Activated CD8-positive, alpha-beta memory T cell treated with anti-CD3 and anti-CD28 coated beads, Interleukin-2, amount 10 ng/mL, durations not matched to agents 7 days and 5 days (primary cell): ENCODE measurements around the gene SEL1L. TPM values are rescaled to one million over a fixed set of nuclear protein-coding genes. Genes with fewer than 3 reads are reported as not detected.
"Not testable (repeated sequence)": the region's sequence is repeated elsewhere in the genome, so short reads cannot be mapped to it uniquely, and the experiment has no call there.

Source experiments
- ATAC-seq: fragments of 150-1000 bp; cut with Tn5 transposase; one replicate; pipeline ENCODE4 v1.10.0; 2021; ENCODE audit warnings: moderate library complexity
- CTCF ChIA-PET: fragments of 350-600 bp; sonication (Branson Sonifier 250); formaldehyde crosslinking; loops from one replicate; lab custom pipeline; 2021; ENCODE audit warnings: antibody characterized with exemption; lab: Charles Lee
- DNase-seq: peaks from one replicate; pipeline ENCODE4 v3.0.0-alpha.2; 2020
- H3K27ac Mint-ChIP-seq: one replicate; pipeline ENCODE4 v1.8.0; 2021; ENCODE audit warnings: mild to moderate bottlenecking, mixed read lengths
- H3K27me3 Mint-ChIP-seq: one replicate; pipeline ENCODE4 v1.8.0; 2021; ENCODE audit warnings: mixed read lengths
- H3K36me3 Mint-ChIP-seq: one replicate; pipeline ENCODE4 v1.8.0; 2021; ENCODE audit warnings: mild to moderate bottlenecking, mixed read lengths
- H3K4me1 Mint-ChIP-seq: one replicate; pipeline ENCODE4 v1.8.0; 2021; ENCODE audit warnings: mixed read lengths
- H3K4me3 Mint-ChIP-seq: one replicate; pipeline ENCODE4 v1.8.0; 2021; ENCODE audit warnings: mild to moderate bottlenecking, moderate library complexity, mixed read lengths
- H3K9me3 Mint-ChIP-seq: one replicate; pipeline ENCODE4 v1.8.0; 2022; ENCODE audit warnings: low read depth, mixed read lengths
- total RNA-seq, 2 experiments: library from RNA; stranded (reverse); gene quantifications; one replicate each; pipeline ENCODE4 v1.2.3, GENCODE V29; 2021

The SEL1L gene
- total RNA-seq, 2 experiments from 2014 or later: 59.0 to 65.3 TPM

DNA sequence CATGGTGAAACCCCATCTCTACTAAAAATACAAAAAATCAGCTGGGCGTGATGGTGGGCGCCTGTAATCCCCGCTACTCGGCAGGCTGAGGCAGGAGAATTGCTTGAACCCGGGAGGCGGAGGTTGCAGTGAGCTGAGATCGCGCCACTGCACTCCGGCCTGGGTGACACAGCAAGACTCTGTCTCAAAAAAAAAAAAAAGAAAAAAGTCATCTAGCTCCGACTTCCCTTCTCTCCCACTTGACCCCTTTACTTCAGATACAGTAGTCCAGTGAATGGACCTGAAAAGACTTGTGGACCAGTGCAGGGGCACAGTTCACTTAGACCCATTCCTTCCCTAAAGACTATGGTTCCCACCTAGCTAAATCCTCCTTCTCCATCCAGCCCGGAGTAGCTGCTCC is 103.9 kb downstream of the SEL1L start:
- H3K27me3 Mint-ChIP-seq: peaks cover 58% of the 10 kb centered on the region
- ATAC-seq, H3K4me3 Mint-ChIP-seq, H3K9me3 Mint-ChIP-seq, CTCF ChIA-PET, H3K4me1 Mint-ChIP-seq, H3K27ac Mint-ChIP-seq, DNase-seq, H3K36me3 Mint-ChIP-seq: not testable (repeated sequence)

DNA sequence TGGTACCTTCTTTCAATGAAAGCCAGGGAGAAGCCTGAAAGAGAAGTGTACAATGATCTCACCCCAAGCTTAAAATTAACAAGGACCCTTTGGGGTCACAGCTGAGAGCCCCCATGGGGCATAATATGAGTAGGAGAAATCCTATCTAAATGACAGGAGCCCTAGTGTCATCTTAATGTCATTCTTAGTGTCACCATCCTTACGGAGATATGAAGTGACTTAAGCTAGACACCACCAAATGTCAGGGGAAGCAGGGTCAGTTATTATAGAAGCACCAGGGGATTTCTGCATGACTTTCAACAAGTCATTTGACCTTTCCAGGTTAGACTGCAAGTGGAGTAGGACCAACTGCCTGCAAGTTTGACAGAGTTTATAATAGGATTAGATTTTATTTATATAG is 104.6 kb downstream of the SEL1L start:
- CTCF ChIA-PET: no interaction called here
- Mint-ChIP-seq H3K36me3 (no peaks in the 10 kb centered on the region), H3K4me1 (no peaks in the 10 kb centered on the region), H3K9me3 (no peaks in the 10 kb centered on the region), H3K27me3 (peaks cover 51% of the 10 kb centered on the region), H3K4me3 (no peak overlapping the region), H3K27ac (no peak overlapping the region)
- DNase-seq: no peak
- ATAC-seq: no peak

DNA sequence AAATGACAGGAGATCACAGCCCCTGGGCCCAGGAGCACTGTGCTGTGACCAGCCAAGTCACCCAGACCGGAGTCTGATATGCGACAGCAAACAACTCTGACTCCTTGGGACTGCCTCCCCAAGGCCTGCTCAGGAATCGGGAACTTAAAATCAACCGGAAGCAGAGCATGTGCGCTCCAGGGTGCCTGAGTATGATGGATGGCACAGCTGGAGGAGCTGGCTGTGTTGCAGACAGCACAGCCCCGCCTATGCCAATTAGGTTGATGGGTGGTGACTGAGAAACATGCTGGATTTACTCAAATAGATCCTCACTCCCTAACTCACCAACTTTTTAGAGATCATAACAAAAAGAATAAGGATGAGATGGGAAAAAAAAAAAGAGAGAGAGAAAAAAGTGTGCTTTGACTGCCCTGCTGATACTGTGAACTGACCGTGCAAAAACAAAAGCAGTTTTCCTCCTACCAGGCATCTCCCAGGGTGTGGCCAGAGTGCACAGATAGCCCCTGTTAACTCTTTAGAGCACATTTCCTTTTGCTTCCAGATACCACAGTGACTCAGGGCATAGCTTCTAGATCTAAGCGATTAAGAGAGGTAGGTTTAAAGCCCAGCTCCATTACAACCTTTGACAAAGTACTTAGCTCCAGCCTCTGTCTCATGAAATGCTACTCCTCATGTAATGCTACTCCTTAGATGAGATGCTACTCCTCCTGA is 106.2 kb downstream of the SEL1L start:
- Mint-ChIP-seq H3K9me3 (no peaks in the 10 kb centered on the region), H3K4me1 (no peaks in the 10 kb centered on the region), H3K36me3 (no peaks in the 10 kb centered on the region), H3K27ac (no peak overlapping the region), H3K27me3 (peaks cover 36% of the 10 kb centered on the region), H3K4me3 (no peak overlapping the region)
- DNase-seq (no peak), ATAC-seq (no peak)
- CTCF ChIA-PET: no interaction called here

DNA sequence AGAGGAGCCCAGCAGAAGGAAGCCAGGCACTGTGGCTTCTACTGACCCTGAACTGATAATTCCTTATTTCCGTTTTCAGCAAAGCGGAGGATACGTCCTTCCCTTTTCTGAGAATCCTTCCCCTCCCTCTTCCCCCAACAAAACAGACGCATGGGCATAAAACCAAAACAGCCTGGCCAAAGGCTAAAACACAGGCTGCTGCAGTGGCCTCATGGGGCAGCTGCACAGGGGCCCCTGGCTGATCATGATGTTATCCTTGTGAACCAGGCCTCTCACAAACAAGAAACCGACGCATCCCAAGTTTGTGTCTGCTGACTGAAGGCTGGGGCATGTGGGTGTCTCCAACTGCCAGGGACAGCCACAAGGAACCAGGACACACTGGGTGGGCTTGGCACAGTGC is 110.1 kb downstream of the SEL1L start:
- no peaks in the 10 kb centered on the region for H3K36me3 Mint-ChIP-seq
- no peak overlapping the region for H3K4me3 Mint-ChIP-seq
- ATAC-seq: no peak
- CTCF ChIA-PET: interaction anchor here (0.8 kb wide), 1 partner anchor 29 kb away, joined by 3 read pairs; no protein-coding TSS in a partner anchor
- no peaks in the 10 kb centered on the region for H3K4me1 Mint-ChIP-seq
- H3K27me3 Mint-ChIP-seq: peaks cover 21% of the 10 kb centered on the region
- no peaks in the 10 kb centered on the region for H3K9me3 Mint-ChIP-seq
- H3K27ac Mint-ChIP-seq: no peak overlapping the region
- no peak for DNase-seq

Other genes with a start within 250 kb of the SEL1L start
- gene STON2, start 133.5 kb downstream of the SEL1L start, total RNA-seq: under 1 TPM; 0.20 to 0.66 TPM